GM23338 (cell line): ENCODE results near the gene SRRM2. TPM values are rescaled to one million over a fixed set of nuclear protein-coding genes. Genes with fewer than 3 reads are reported as not detected.

Experiments used
- ATAC-seq: fragments of 200-7000 bp; cut with Tn5 transposase; 3 replicates; pipeline ENCODE4 v1.9.1; 2020
- DNase-seq: peaks from one replicate; pipeline ENCODE4 v3.0.0-alpha.2; 2015; ENCODE audit warnings: low spot score
- H2AFZ ChIP-seq: fragments of 200-600 bp; sonication (generic); 2 replicates; pipeline ENCODE4 v1.8.0; 2016; ENCODE audit warnings: antibody characterized with exemption, mild to moderate bottlenecking, moderate library complexity
- H3F3A ChIP-seq: fragments of 200-600 bp; sonication (generic); replicated peaks from 2 replicates; pipeline ENCODE4 v1.8.0; 2017; ENCODE audit warnings: antibody characterized with exemption, mixed run types, low read depth
- H3K27ac ChIP-seq: fragments of 200-600 bp; sonication (generic); 2 replicates; pipeline ENCODE4 v1.6.1; 2016; ENCODE audit warnings: low read depth
- H3K27me3 ChIP-seq: fragments of 200-600 bp; sonication (generic); 2 replicates; pipeline ENCODE4 v1.8.0; 2016; ENCODE audit warnings: mild to moderate bottlenecking, mixed run types, moderate library complexity; ENCODE audit not compliant: insufficient read depth
- H3K36me3 ChIP-seq: fragments of 200-600 bp; sonication (generic); 2 replicates; pipeline ENCODE4 v1.8.0; 2016; ENCODE audit warnings: mild to moderate bottlenecking; ENCODE audit not compliant: insufficient read depth
- H3K4me1 ChIP-seq: fragments of 200-600 bp; sonication (generic); 2 replicates; pipeline ENCODE4 v1.8.0; 2016; ENCODE audit warnings: mild to moderate bottlenecking, moderate library complexity; ENCODE audit not compliant: insufficient read depth
- H3K4me2 ChIP-seq: fragments of 200-600 bp; sonication (generic); 2 replicates; pipeline ENCODE4 v1.7.1; 2017; ENCODE audit warnings: mixed run types
- H3K4me3 ChIP-seq: fragments of 200-600 bp; sonication (generic); 2 replicates; pipeline ENCODE4 v1.6.1; 2016; ENCODE audit warnings: mixed run types
- H3K79me2 ChIP-seq: fragments of 200-600 bp; sonication (generic); replicated peaks from 2 replicates; pipeline ENCODE4 v1.8.0; 2017; ENCODE audit warnings: mild to moderate bottlenecking; ENCODE audit not compliant: insufficient read depth
- H3K9me2 ChIP-seq: fragments of 200-600 bp; sonication (generic); 2 replicates; pipeline ENCODE4 v1.8.0; 2017; ENCODE audit not compliant: insufficient read depth
- H4K20me1 ChIP-seq: fragments of 200-600 bp; sonication (generic); replicated peaks from 2 replicates; pipeline ENCODE4 v1.8.0; 2017; ENCODE audit warnings: mild to moderate bottlenecking; ENCODE audit not compliant: insufficient read depth
- H3K27ac Mint-ChIP-seq: 2 replicates; pipeline ENCODE4 v1.8.0; 2020; ENCODE audit warnings: inconsistent platforms, mild to moderate bottlenecking, moderate library complexity, mixed read lengths
- H3K27me3 Mint-ChIP-seq: 3 replicates; pipeline ENCODE4 v1.8.0; 2022; ENCODE audit warnings: low read depth, mild to moderate bottlenecking, moderate library complexity, mixed read lengths, inconsistent platforms; ENCODE audit not compliant: insufficient read depth, poor library complexity
- H3K36me3 Mint-ChIP-seq: 3 replicates; pipeline ENCODE4 v1.8.0; 2021; ENCODE audit warnings: low read depth, mild to moderate bottlenecking, inconsistent platforms, moderate library complexity, mixed read lengths
- H3K4me1 Mint-ChIP-seq: 3 replicates; pipeline ENCODE4 v1.8.0; 2020; ENCODE audit warnings: mild to moderate bottlenecking, inconsistent platforms, mixed read lengths
- H3K4me3 Mint-ChIP-seq: 3 replicates; pipeline ENCODE4 v1.8.0; 2021; ENCODE audit warnings: moderate library complexity, mild to moderate bottlenecking, inconsistent platforms, mixed read lengths
- H3K9me3 Mint-ChIP-seq: 3 replicates; pipeline ENCODE4 v1.8.0; 2020; ENCODE audit warnings: moderate library complexity, mild to moderate bottlenecking, inconsistent platforms, mixed read lengths
- CREB1 ChIP-seq: fragments of 250-450 bp; sonication (Bioruptor Pico); IDR thresholded peaks from 2 replicates; pipeline ENCODE4 v1.5.0; 2020; ENCODE audit warnings: low read depth, mild to moderate bottlenecking, moderate library complexity
- CTCF ChIP-seq, 2 experiments: fragments of 200-600 bp in 1 of 2; sonication (generic) in 1 of 2; conservative IDR thresholded peaks; 2 replicates each; pipeline versions ENCODE4 v1.5.1 to v1.6.1; 2016 to 2017; ENCODE audit warnings: antibody characterized with exemption in 2 of 2, low read depth in 2 of 2, mild to moderate bottlenecking in 2 of 2, moderate library complexity in 1 of 2
- ETS1 ChIP-seq: IDR thresholded peaks from 2 replicates; pipeline ENCODE4 v1.6.1; 2016; ENCODE audit warnings: antibody characterized with exemption
- EZH2 ChIP-seq: fragments of 200-600 bp; sonication (generic); IDR thresholded peaks from one replicate; pipeline ENCODE4 v1.8.0; 2017; ENCODE audit warnings: antibody characterized with exemption, mild to moderate bottlenecking, low read depth; ENCODE audit not compliant: unreplicated experiment
- EZH2phosphoT487 ChIP-seq: fragments of 200-600 bp; sonication (generic); IDR thresholded peaks from one replicate; pipeline ENCODE4 v1.8.1; 2018; ENCODE audit warnings: antibody characterized with exemption; ENCODE audit not compliant: unreplicated experiment
- NANOG ChIP-seq: IDR thresholded peaks from 2 replicates; pipeline ENCODE4 v1.6.1; 2016; ENCODE audit warnings: antibody characterized with exemption, borderline replicate concordance
- POLR2AphosphoS5 ChIP-seq: IDR thresholded peaks from 2 replicates; pipeline ENCODE4 v1.6.1; 2016; ENCODE audit warnings: antibody characterized with exemption, low read depth
- REST ChIP-seq: IDR thresholded peaks from one replicate; pipeline ENCODE4 v1.6.1; 2018; ENCODE audit warnings: antibody characterized with exemption; ENCODE audit not compliant: unreplicated experiment
- STAT1 ChIP-seq: IDR thresholded peaks from one replicate; pipeline ENCODE4 v1.6.1; 2016; ENCODE audit warnings: antibody characterized with exemption; ENCODE audit not compliant: unreplicated experiment
- ZNF114 ChIP-seq: fragments of 250-450 bp; sonication (Bioruptor Pico); IDR thresholded peaks from 2 replicates; pipeline ENCODE4 v1.5.0; 2020; ENCODE audit warnings: mild to moderate bottlenecking, moderate library complexity
- ZNF331 ChIP-seq: fragments of 250-450 bp; sonication (Bioruptor Pico); IDR thresholded peaks from 2 replicates; pipeline ENCODE4 v1.5.0; 2020; ENCODE audit warnings: low read depth, mild to moderate bottlenecking, moderate library complexity
- ZNF462 ChIP-seq: fragments of 250-450 bp; sonication (Bioruptor Pico); IDR thresholded peaks from 2 replicates; pipeline ENCODE4 v1.5.0; 2020; ENCODE audit warnings: mild to moderate bottlenecking, moderate library complexity
- polyA plus RNA-seq: library from polyadenylated mRNA; unstranded; fragments of >200 nt; fragmentation: Nextera tagmentation; extraction: Ambion mirVana; gene quantifications from 2 replicates; pipeline ENCODE4 v1.2.1, GENCODE V29; 2016
- total RNA-seq: library from RNA; depleted of rRNA; stranded (reverse); fragments of >200 nt; shearing (Covaris generic); gene quantifications from 2 replicates; pipeline ENCODE4 v1.2.3, GENCODE V29; 2014

Gene SRRM2
- total and polyA plus RNA-seq, 2 experiments from 2014 or later: 308 to 893 TPM

GRCh38 chr16:2761472-2761871, 9.0 kb downstream of the SRRM2 start:
- Histone ChIP-seq H3K4me3 (no peak overlapping the region), H3F3A (peaks cover 70% of the 10 kb centered on the region), H3K4me2 (no peak overlapping the region), H3K27me3 (peaks cover 9% of the 10 kb centered on the region), H2AFZ (no peak overlapping the region), H3K36me3 (peaks cover 92% of the 10 kb centered on the region), H3K27ac (no peak overlapping the region), H4K20me1 (peaks cover 46% of the 10 kb centered on the region), H3K4me1 (no peaks in the 10 kb centered on the region), H3K79me2 (peaks cover 97% of the 10 kb centered on the region), H3K9me2 (peaks cover 39% of the 10 kb centered on the region)
- H3K27ac Mint-ChIP-seq: no peak overlapping the region
- H3K36me3 Mint-ChIP-seq: peaks cover 100% of the 10 kb centered on the region
- no peak overlapping the region; the same call in 2 of the 3 replicates for H3K4me3 Mint-ChIP-seq
- H3K9me3 Mint-ChIP-seq: peaks cover 56% of the 10 kb centered on the region
- peaks cover 51% of the 10 kb centered on the region for H3K27me3 Mint-ChIP-seq
- ATAC-seq (no peak), DNase-seq (no peak)
- TF ChIP-seq EZH2phosphoT487 (no peak), EZH2 (no peak), ZNF114 (CRISPR knock-in tag) (no peak), ETS1 (no peak), ZNF331 (no peak), POLR2AphosphoS5 (no peak), CTCF (conservative IDR thresholded peaks at IDR 0.05; ENCODE audit: low read depth in 2 of 2) (no peak), STAT1 (no peak), NANOG (no peak), REST (no peak), CREB1 (CRISPR knock-in tag) (no peak), ZNF462 (no peak)
- peaks cover 4% of the 10 kb centered on the region; the same call in 1 of the 3 replicates for H3K4me1 Mint-ChIP-seq
